Measurements from ENCODE around the gene RAB35.

RAB35 gene

DNA sequence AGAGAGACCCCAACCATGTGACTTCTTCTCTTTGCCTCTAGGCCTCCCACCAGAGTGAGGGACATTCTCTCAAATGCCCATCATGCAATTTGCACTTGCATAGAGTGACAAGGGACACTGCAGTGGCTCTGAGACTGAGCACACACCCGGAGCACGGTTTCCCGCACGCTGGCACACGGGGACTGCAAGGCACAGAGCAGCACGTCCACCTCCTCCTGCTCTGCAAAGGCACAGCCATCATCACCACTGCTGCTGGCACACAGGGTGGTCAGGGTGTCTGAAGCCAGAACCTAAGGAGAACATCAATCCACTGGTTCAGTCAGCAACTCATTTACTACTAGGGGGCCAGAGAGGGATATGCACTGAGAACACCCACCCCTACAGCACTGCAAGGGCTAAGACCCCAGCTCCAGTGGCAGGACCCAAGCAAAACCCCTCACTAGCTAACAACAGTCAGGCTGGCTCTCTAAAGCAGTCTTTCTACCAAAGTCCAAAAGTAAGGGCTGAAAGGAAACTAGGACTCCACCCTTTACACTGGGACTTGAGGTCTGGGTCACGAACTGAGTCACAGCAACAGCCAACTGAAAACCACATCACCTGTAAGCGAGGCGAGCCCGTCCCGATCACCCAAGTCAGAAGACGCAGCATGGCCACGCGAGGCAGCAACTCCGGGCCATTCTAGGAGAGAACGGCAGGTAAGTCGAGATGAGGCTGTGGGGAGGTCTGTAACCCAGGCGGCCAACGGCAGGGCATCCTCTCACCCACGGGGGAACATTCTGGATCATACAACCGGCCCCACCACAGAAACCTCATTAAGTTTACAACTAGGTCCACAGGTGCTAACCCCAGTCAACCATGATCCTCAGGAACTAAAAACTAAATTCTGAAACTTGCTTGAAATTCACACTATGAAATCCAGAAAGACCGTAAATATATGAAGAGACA, 40.0 kb upstream of the RAB35 start:
- no peak for TF ChIP-seq CTCF (IDR thresholded peaks at IDR 0.05; ENCODE audit: low read length, missing control alignments)
- no peak for DNase-seq (ENCODE audit: low read depth)
- H3K4me3 ChIP-seq (replicated peaks; ENCODE audit: low read depth, low read length), result no peak overlapping the region

DNA sequence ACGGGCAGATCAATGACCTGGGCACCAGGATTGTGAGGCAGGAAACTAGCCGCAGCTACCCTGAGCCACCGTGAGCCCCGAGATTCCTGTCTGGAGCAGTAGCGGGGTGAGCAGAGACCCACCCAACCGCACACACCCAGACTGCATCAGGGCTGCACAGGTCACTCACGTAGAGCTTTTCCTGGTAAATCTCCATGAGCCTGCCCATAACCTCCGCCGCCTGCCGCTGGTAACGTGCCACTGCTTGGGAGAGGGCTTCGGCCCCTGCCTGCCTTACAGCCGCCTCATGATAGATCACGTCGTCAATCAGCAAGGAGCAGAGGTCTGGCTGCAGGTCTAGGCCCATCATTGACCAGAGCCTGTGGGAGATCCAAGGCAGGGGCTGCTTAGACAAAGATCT, 38.5 kb upstream of the RAB35 start:
- no peak overlapping the region for H3K4me3 ChIP-seq (replicated peaks; ENCODE audit: low read depth, low read length)
- no peak for TF ChIP-seq CTCF (IDR thresholded peaks at IDR 0.05; ENCODE audit: low read length, missing control alignments)
- DNase-seq (ENCODE audit: low read depth), result no peak

DNA sequence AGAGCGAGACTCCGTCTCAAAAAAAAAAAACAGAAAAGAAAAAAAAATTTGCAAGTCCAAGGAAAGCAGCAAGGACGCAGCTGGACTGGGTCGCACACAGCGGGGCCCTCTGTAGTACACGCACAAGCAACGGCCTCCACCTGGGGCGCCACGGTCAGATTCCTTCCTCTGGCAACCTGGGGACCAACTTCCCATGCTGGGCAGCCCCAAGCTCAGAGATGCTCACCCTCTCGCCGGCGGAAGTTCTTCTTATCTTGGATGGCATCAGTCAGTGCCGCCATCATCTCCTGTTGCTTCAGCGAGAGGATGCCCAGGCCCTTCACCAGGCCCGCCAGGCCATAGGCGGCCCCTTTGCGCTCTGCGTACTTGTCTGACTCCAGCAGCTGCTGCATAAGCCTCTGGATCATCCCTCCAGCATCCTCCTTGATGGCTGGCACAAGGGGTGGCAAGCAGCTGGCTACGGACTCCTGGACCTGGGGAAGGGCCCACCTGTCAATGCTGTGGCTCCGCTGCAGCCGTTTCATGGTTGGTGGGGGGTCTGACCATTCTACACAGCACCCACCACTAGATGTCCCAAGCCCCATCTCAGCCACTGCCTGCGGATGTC, 34.5 kb upstream of the RAB35 start:
- no peak for TF ChIP-seq CTCF (IDR thresholded peaks at IDR 0.05; ENCODE audit: low read length, missing control alignments)
- no peak overlapping the region for H3K4me3 ChIP-seq (replicated peaks; ENCODE audit: low read depth, low read length)
- no peak for DNase-seq (ENCODE audit: low read depth)

GRCh38 chr12:120148011-120148410, 31.5 kb upstream of the RAB35 start:
- no peak overlapping the region for H3K4me3 ChIP-seq (replicated peaks; ENCODE audit: low read depth, low read length)
- DNase-seq (ENCODE audit: low read depth), result no peak
- TF ChIP-seq CTCF (IDR thresholded peaks at IDR 0.05; ENCODE audit: low read length, missing control alignments), result no peak

- no peak overlapping the region for H3K4me3 ChIP-seq (replicated peaks; ENCODE audit: low read depth, low read length)
- TF ChIP-seq CTCF (IDR thresholded peaks at IDR 0.05; ENCODE audit: low read length, missing control alignments), result no peak
- DNase-seq (ENCODE audit: low read depth), result no peak
Measured at GRCh38 chr12:120145164-120145563, 28.6 kb upstream of the RAB35 start.

GRCh38 chr12:120144215-120144614, 27.7 kb upstream of the RAB35 start:
- no peak for TF ChIP-seq CTCF (IDR thresholded peaks at IDR 0.05; ENCODE audit: low read length, missing control alignments)
- H3K4me3 ChIP-seq (replicated peaks; ENCODE audit: low read depth, low read length), result no peak overlapping the region
- DNase-seq (ENCODE audit: low read depth), result no peak

All from fibroblast of pulmonary artery (primary cell).